ENCODE data around the gene LDLRAD4. TPM values are rescaled to one million over a fixed set of nuclear protein-coding genes. Genes with fewer than 3 reads are reported as not detected.

LDLRAD4 gene
- total RNA-seq, 1 experiment from 2014 or later, result 1.7 TPM

DNA sequence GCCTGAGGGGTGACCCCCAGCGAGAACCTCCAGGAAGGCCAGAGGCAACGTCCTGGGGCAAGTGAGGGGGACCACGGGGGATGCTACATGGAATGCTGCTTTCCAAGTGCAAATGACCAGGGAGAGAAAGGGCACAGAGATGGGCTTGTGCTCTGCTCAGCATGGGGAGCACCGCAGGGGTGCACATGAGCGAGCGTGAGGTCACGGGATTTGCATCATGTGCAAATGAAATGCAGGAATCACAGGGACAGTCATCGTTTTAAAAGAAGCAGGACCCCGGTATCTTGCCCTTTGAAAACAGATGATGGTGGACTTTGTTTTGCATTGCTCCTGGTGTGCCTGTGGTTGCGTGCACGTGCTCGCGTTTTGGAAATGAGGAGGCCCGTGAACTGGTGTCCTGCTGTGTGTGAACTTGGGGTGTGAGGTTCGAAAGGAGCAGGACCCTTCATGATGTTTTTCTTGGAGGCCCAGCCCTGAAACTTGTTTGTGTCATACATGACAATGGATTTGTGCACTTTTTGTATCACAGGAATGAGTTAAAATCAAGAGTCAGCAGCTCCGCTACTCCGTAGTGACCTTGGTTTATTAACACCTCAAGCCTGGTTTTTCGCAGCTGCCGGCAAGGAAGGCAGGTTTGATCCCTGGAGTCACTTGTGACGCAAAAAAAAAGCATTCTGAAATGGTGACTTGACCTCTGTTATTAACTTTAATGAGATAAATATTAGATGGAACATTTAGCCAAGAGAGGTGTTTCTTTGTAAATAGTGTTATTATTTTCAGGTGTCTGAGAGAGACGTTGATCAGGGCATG lies 234.5 kb downstream of the LDLRAD4 start:
- ChIA-PET CTCF (no interaction called here), POLR2A (ENCODE audit: unreplicated experiment) (no interaction called here)
- intact Hi-C loops (cut with micrococcal nuclease; ENCODE audit: unreplicated experiment), result no loop called here
- no peaks in the 10 kb centered on the region for H4K20me1 ChIP-seq (ENCODE audit: insufficient read depth)
- no peak overlapping the region for H3K4me2 ChIP-seq
- no peaks in the 10 kb centered on the region for H3K9me3 ChIP-seq (ENCODE audit: insufficient read depth, low read depth)
- no peak overlapping the region for H3K27ac ChIP-seq
- TF ChIP-seq EZH2 (IDR thresholded peaks at IDR 0.05; ENCODE audit: low read depth), result no peak
- TF ChIP-seq, protein P1, sequence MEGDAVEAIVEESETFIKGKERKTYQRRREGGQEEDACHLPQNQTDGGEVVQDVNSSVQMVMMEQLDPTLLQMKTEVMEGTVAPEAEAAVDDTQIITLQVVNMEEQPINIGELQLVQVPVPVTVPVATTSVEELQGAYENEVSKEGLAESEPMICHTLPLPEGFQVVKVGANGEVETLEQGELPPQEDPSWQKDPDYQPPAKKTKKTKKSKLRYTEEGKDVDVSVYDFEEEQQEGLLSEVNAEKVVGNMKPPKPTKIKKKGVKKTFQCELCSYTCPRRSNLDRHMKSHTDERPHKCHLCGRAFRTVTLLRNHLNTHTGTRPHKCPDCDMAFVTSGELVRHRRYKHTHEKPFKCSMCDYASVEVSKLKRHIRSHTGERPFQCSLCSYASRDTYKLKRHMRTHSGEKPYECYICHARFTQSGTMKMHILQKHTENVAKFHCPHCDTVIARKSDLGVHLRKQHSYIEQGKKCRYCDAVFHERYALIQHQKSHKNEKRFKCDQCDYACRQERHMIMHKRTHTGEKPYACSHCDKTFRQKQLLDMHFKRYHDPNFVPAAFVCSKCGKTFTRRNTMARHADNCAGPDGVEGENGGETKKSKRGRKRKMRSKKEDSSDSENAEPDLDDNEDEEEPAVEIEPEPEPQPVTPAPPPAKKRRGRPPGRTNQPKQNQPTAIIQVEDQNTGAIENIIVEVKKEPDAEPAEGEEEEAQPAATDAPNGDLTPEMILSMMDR (conservative IDR thresholded peaks at IDR 0.05), result no peak
- no peak overlapping the region for H3K4me3 ChIP-seq
- no peak overlapping the region for H2AFZ ChIP-seq
- H3K27me3 ChIP-seq (ENCODE audit: insufficient read depth, low read depth), result peaks cover 95% of the 10 kb centered on the region
- no peaks in the 10 kb centered on the region for H3F3A ChIP-seq (ENCODE audit: insufficient read depth, low read depth)
- no peaks in the 10 kb centered on the region for H3K36me3 ChIP-seq (ENCODE audit: low read depth)
- H3K4me1 ChIP-seq (replicated peaks; ENCODE audit: insufficient read depth), result no peaks in the 10 kb centered on the region
- H3K79me2 ChIP-seq (ENCODE audit: low read depth), result no peaks in the 10 kb centered on the region
- H3K9me2 ChIP-seq (ENCODE audit: insufficient read depth), result no peaks in the 10 kb centered on the region
- DNase-seq, result no peak
- no TSS peak for BruUV-seq (replicated peaks)

GRCh38 chr18:13453714-13454113 lies 235.2 kb downstream of the LDLRAD4 start:
- no peak overlapping the region for H2AFZ ChIP-seq
- peaks cover 95% of the 10 kb centered on the region for H3K27me3 ChIP-seq (ENCODE audit: insufficient read depth, low read depth)
- H3K36me3 ChIP-seq (ENCODE audit: low read depth), result no peaks in the 10 kb centered on the region
- no peak for DNase-seq
- TF ChIP-seq, protein P1 (conservative IDR thresholded peaks at IDR 0.05), result no peak
- no peak for TF ChIP-seq EZH2 (IDR thresholded peaks at IDR 0.05; ENCODE audit: low read depth)
- CTCF ChIA-PET, result no interaction called here
- H3F3A ChIP-seq (ENCODE audit: insufficient read depth, low read depth), result no peaks in the 10 kb centered on the region
- no TSS peak for BruUV-seq (replicated peaks)
- H3K4me1 ChIP-seq (replicated peaks; ENCODE audit: insufficient read depth), result no peaks in the 10 kb centered on the region
- no peaks in the 10 kb centered on the region for H3K9me3 ChIP-seq (ENCODE audit: insufficient read depth, low read depth)
- no peaks in the 10 kb centered on the region for H3K79me2 ChIP-seq (ENCODE audit: low read depth)
- H3K27ac ChIP-seq, result no peak overlapping the region
- no peak overlapping the region for H3K4me3 ChIP-seq
- no peak overlapping the region for H3K4me2 ChIP-seq
- POLR2A ChIA-PET (ENCODE audit: unreplicated experiment), result no interaction called here
- H4K20me1 ChIP-seq (ENCODE audit: insufficient read depth), result no peaks in the 10 kb centered on the region
- no peaks in the 10 kb centered on the region for H3K9me2 ChIP-seq (ENCODE audit: insufficient read depth)
- intact Hi-C loops (cut with micrococcal nuclease; ENCODE audit: unreplicated experiment), result no loop called here

DNA sequence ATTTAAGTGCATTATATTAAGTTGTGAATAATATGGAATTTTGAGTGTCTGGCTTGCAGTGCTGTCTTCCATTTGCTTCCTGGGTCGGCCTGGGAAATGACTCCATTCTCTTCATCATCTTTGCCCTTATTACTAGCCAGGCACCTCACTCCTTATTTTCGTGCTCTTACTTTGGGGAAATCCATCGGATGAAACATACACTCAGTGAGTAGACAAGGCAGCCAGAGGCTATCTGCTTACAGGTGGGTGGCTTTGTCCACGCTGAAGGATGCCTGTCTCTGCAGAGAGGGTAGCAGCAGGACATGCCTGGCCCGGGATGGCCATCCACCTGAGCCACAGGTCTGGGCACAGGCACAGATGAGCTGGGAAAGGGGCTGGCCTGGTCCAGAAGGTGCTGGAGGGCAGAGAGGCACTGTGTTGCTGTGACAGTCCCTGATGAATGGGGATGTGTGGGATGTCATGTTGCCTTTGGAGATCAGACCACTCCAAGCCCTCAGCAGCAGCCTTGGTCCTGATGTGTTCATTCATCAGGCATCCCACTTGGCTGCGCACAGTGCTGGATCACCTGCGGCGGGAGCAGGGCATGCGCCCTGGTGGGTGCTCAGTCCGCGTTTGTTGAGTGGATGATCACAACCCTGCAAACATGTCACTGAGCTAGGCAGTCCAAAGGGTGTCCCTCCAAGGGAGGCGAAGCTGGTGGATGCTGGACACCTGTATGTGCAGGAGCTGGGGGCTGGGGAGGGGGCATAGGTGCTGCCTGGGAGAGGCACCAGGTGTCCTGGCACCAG lies 236.0 kb downstream of the LDLRAD4 start:
- ChIA-PET POLR2A (ENCODE audit: unreplicated experiment) (no interaction called here), CTCF (no interaction called here)
- Histone ChIP-seq H4K20me1 (ENCODE audit: insufficient read depth) (no peaks in the 10 kb centered on the region), H3K4me3 (no peak overlapping the region), H3K4me2 (no peak overlapping the region), H3K27me3 (ENCODE audit: insufficient read depth, low read depth) (peaks cover 92% of the 10 kb centered on the region), H3K9me3 (ENCODE audit: insufficient read depth, low read depth) (no peaks in the 10 kb centered on the region), H3K4me1 (replicated peaks; ENCODE audit: insufficient read depth) (no peaks in the 10 kb centered on the region), H3K9me2 (ENCODE audit: insufficient read depth) (no peaks in the 10 kb centered on the region), H3K36me3 (ENCODE audit: low read depth) (no peaks in the 10 kb centered on the region), H2AFZ (no peak overlapping the region), H3K27ac (no peak overlapping the region), H3K79me2 (ENCODE audit: low read depth) (no peaks in the 10 kb centered on the region), H3F3A (ENCODE audit: insufficient read depth, low read depth) (no peaks in the 10 kb centered on the region)
- no TSS peak for BruUV-seq (replicated peaks)
- intact Hi-C loops (cut with micrococcal nuclease; ENCODE audit: unreplicated experiment), result no loop called here
- no peak for DNase-seq
- TF ChIP-seq EZH2 (IDR thresholded peaks at IDR 0.05; ENCODE audit: low read depth), result no peak
- TF ChIP-seq, protein P1 (conservative IDR thresholded peaks at IDR 0.05), result no peak

All from PC-9 (cell line).